Activated naive CD4-positive, alpha-beta T cell treated with anti-CD3 and anti-CD28 coated beads, Interleukin-2, amount 50 U/mL, for 72 hours (primary cell): ENCODE results near the gene RIC3. TPM values are rescaled to one million over a fixed set of nuclear protein-coding genes. Genes with fewer than 3 reads are reported as not detected.

ENCODE experiments used
- ATAC-seq, 2 donors: fragments of 150-1000 bp; cut with Tn5 transposase; 2 replicates each; pipeline ENCODE4 v1.10.0; 2021; ENCODE audit warnings: mild to moderate bottlenecking in 2 of 2, moderate library complexity in 2 of 2
- DNase-seq, 2 donors: peaks; one replicate each; pipeline ENCODE4 v3.0.0; 2021 to 2022; ENCODE audit warnings: low spot score in 2 of 2
- H3K27ac Mint-ChIP-seq, 2 donors: one replicate each; pipeline ENCODE4 v1.8.0; 2022; ENCODE audit warnings: mild to moderate bottlenecking in 2 of 2, mixed read lengths in 2 of 2
- H3K36me3 Mint-ChIP-seq, 2 donors: one replicate each; pipeline ENCODE4 v1.8.0; 2022; ENCODE audit warnings: mixed read lengths in 2 of 2
- H3K9me3 Mint-ChIP-seq, 2 donors: one replicate each; pipeline ENCODE4 v1.8.0; 2022; ENCODE audit warnings: mixed read lengths in 2 of 2
- total RNA-seq, 2 donors: library from RNA; stranded (reverse); gene quantifications; one replicate each; pipeline ENCODE4 v1.2.3, GENCODE V29; 2022

Gene RIC3
- total RNA-seq, 2 donors from 2014 or later, result 12.1 to 19.7 TPM

GRCh38 chr11:8086001-8086479, 82.8 kb downstream of the RIC3 start:
- H3K36me3 Mint-ChIP-seq, result no peaks in the 10 kb centered on the region
- DNase-seq, result no peak
- ATAC-seq, result no peak
- H3K27ac Mint-ChIP-seq, result no peak overlapping the region
- H3K9me3 Mint-ChIP-seq, result no peaks in the 10 kb centered on the region

- no peaks in the 10 kb centered on the region for H3K36me3 Mint-ChIP-seq
- no peaks in the 10 kb centered on the region for H3K9me3 Mint-ChIP-seq
- ATAC-seq (no peak), DNase-seq (no peak)
- H3K27ac Mint-ChIP-seq, result no peak overlapping the region
These were observed 83.7 kb downstream of the RIC3 start for GRCh38 chr11:8085011-8085645.

- Mint-ChIP-seq H3K27ac (no peak overlapping the region), H3K36me3 (no peaks in the 10 kb centered on the region), H3K9me3 (no peaks in the 10 kb centered on the region)
- ATAC-seq, result no peak
- no peak for DNase-seq
These were observed 84.5 kb downstream of the RIC3 start for GRCh38 chr11:8084352-8084751.

- Mint-ChIP-seq H3K9me3 (no peaks in the 10 kb centered on the region), H3K36me3 (no peaks in the 10 kb centered on the region), H3K27ac (no peak overlapping the region)
- no peak for ATAC-seq
- DNase-seq, result no peak
These were observed 84.9 kb downstream of the RIC3 start for GRCh38 chr11:8083871-8084281.

- ATAC-seq, result no peak
- no peaks in the 10 kb centered on the region for H3K9me3 Mint-ChIP-seq
These were observed 85.8 kb downstream of the RIC3 start for GRCh38 chr11:8083088-8083395.

GRCh38 chr11:8082391-8083087, 86.3 kb downstream of the RIC3 start:
- Mint-ChIP-seq H3K27ac (no peak overlapping the region), H3K9me3 (no peaks in the 10 kb centered on the region), H3K36me3 (no peaks in the 10 kb centered on the region)
- ATAC-seq (no peak), DNase-seq (no peak)

More at GRCh38 chr11:8083088-8083395, 85.8 kb downstream of the RIC3 start:
- Mint-ChIP-seq H3K36me3 (no peaks in the 10 kb centered on the region), H3K27ac (no peak overlapping the region)
- DNase-seq, result no peak

- Mint-ChIP-seq H3K36me3 (no peaks in the 10 kb centered on the region), H3K9me3 (no peaks in the 10 kb centered on the region), H3K27ac (no peak overlapping the region)
- no peak for DNase-seq
- ATAC-seq, result peak in 1 of 2 donors; percentile 29
These were observed 87.1 kb downstream of the RIC3 start for GRCh38 chr11:8081591-8082250.

GRCh38 chr11:8080674-8081590, 87.9 kb downstream of the RIC3 start, which contains the start of gene TUB:
TSS of gene TUB (plus strand) at chr11:8081211. CDS start at chr11:8081511, 300 bp downstream.
- Mint-ChIP-seq H3K36me3 (no peaks in the 10 kb centered on the region), H3K9me3 (no peaks in the 10 kb centered on the region), H3K27ac (no peak within 1 kb of the TSS)
- no peak for DNase-seq
- ATAC-seq, result peak; percentile 48 to 74

GRCh38 chr11:8080069-8080670, 88.7 kb downstream of the RIC3 start:
- Mint-ChIP-seq H3K9me3 (no peaks in the 10 kb centered on the region), H3K27ac (no peak overlapping the region), H3K36me3 (no peaks in the 10 kb centered on the region)
- DNase-seq (no peak), ATAC-seq (no peak)

- Mint-ChIP-seq H3K27ac (no peak overlapping the region), H3K36me3 (no peaks in the 10 kb centered on the region), H3K9me3 (no peaks in the 10 kb centered on the region)
- ATAC-seq (no peak), DNase-seq (no peak)
These were observed 89.6 kb downstream of the RIC3 start for GRCh38 chr11:8079111-8079675.

GRCh38 chr11:8075119-8075726, 93.6 kb downstream of the RIC3 start:
- Mint-ChIP-seq H3K36me3 (no peaks in the 10 kb centered on the region), H3K27ac (no peak overlapping the region), H3K9me3 (no peaks in the 10 kb centered on the region)
- ATAC-seq, result peak in 1 of 2 donors; percentile 64
- no peak for DNase-seq

GRCh38 chr11:8071616-8072581, 96.9 kb downstream of the RIC3 start:
- Mint-ChIP-seq H3K9me3 (no peaks in the 10 kb centered on the region), H3K36me3 (no peaks in the 10 kb centered on the region), H3K27ac (no peak overlapping the region)
- DNase-seq (peak in 1 of 2 donors; percentile 42), ATAC-seq (no peak)

- ATAC-seq (peak in 1 of 2 donors; percentile 42), DNase-seq (no peak)
- H3K27ac Mint-ChIP-seq, result peak overlapping the region in 1 of 2 donors; percentile 38
- no peaks in the 10 kb centered on the region for H3K36me3 Mint-ChIP-seq
- H3K9me3 Mint-ChIP-seq, result no peaks in the 10 kb centered on the region
These were observed 98.3 kb downstream of the RIC3 start for GRCh38 chr11:8070417-8071115.

GRCh38 chr11:8069771-8070170, 99.1 kb downstream of the RIC3 start:
- DNase-seq (peak in 1 of 2 donors; percentile 4), ATAC-seq (no peak)
- H3K9me3 Mint-ChIP-seq, result no peaks in the 10 kb centered on the region
- H3K27ac Mint-ChIP-seq, result no peak overlapping the region
- no peaks in the 10 kb centered on the region for H3K36me3 Mint-ChIP-seq
